ENCODE data around the gene GRK5. TPM values are rescaled to one million over a fixed set of nuclear protein-coding genes. Genes with fewer than 3 reads are reported as not detected.

Gene GRK5
- total RNA-seq, 1 donor: 1.8 TPM

DNA sequence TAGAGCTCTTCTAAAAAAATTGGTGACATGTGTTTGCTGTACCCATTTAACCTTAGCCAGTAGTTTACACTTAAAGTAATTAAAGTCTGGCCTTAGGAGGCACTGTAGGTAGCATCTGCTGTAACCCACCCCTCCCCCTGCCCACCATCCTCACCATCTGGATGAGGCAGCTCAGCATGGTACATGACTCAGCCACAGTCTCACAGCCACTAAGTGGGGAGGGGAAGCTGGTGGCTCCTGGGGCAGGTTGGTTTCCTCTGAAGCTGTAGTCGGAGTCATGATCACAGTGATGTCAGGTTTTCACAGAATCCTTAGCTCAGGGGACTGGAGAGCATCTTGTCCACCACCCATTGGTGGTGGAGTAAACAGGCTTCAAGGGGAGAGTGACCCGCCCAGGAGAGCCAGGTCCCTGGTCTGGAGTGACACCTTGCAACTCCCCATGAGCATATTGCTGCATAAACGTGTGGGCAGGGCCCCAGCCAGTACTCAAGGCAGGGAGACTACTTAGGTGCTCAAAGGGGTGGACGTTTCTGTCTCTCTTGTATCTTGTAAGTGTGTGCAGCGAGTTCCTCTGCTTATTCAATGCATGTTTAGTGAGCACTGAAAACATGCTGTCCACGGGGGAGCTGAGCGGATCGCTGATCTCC, 125.9 kb downstream of the GRK5 start:
- Histone ChIP-seq H4K20me1 (ENCODE audit: insufficient read depth, low read length) (no peaks in the 10 kb centered on the region), H2AFZ (ENCODE audit: low read length) (no peak overlapping the region), H3K27ac (ENCODE audit: low read depth, low read length) (no peak overlapping the region), H3K4me2 (ENCODE audit: insufficient read depth, low read length) (no peak overlapping the region), H3K79me2 (ENCODE audit: insufficient read depth, low read length) (no peaks in the 10 kb centered on the region), H3K9me3 (ENCODE audit: low read depth, low read length) (no peaks in the 10 kb centered on the region), H3K36me3 (ENCODE audit: insufficient read depth, low read length) (no peaks in the 10 kb centered on the region), H3K27me3 (ENCODE audit: insufficient read depth, low read length) (no peaks in the 10 kb centered on the region), H3K4me1 (ENCODE audit: insufficient read depth, low read length) (no peaks in the 10 kb centered on the region), H3K4me3 (ENCODE audit: insufficient read depth, low read length) (no peak overlapping the region)
- TF ChIP-seq, protein P1, sequence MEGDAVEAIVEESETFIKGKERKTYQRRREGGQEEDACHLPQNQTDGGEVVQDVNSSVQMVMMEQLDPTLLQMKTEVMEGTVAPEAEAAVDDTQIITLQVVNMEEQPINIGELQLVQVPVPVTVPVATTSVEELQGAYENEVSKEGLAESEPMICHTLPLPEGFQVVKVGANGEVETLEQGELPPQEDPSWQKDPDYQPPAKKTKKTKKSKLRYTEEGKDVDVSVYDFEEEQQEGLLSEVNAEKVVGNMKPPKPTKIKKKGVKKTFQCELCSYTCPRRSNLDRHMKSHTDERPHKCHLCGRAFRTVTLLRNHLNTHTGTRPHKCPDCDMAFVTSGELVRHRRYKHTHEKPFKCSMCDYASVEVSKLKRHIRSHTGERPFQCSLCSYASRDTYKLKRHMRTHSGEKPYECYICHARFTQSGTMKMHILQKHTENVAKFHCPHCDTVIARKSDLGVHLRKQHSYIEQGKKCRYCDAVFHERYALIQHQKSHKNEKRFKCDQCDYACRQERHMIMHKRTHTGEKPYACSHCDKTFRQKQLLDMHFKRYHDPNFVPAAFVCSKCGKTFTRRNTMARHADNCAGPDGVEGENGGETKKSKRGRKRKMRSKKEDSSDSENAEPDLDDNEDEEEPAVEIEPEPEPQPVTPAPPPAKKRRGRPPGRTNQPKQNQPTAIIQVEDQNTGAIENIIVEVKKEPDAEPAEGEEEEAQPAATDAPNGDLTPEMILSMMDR (IDR thresholded peaks at IDR 0.05; ENCODE audit: extremely low read depth, low read depth, low read length): no peak
- DNase-seq (ENCODE audit: insufficient read length, low spot score, missing footprints): peak; percentile 60

DNA sequence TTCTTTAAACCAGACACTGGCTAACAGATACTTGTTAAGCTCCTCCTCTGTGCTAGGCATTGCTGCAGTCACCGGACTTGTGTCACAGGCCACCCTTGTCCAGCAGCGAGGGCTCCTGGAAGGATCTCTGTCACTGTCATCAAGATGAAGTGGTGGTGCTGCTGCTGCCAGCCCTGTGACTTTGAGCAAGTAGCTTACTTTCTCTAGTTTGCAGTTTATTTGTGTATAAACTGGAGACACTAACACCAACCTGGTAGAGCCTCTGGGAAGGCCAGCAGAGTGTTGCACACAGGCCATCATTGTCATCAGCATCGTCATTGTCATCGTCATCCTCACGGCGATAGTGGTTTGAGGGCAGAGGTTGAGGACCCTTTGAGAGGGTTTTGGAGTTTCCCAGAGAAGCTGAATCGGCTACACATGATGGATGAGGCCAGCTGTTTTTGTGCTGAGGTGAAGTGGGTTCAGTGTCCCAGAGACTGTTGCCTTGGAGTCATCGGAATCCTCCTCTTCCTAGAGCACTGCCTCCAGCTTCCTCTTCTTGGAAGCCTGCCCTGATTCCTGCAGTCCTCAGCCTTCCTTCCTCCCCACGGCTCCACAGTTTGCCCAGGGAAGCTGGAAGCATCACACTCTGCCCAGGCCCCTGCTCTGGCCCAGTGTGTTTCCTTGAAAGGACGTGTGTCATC, 128.4 kb downstream of the GRK5 start:
- DNase-seq (ENCODE audit: insufficient read length, low spot score, missing footprints): peak; percentile 17
- Histone ChIP-seq H4K20me1 (ENCODE audit: insufficient read depth, low read length) (peaks cover 2% of the 10 kb centered on the region), H3K36me3 (ENCODE audit: insufficient read depth, low read length) (no peaks in the 10 kb centered on the region), H3K79me2 (ENCODE audit: insufficient read depth, low read length) (no peaks in the 10 kb centered on the region), H3K27me3 (ENCODE audit: insufficient read depth, low read length) (no peaks in the 10 kb centered on the region), H2AFZ (ENCODE audit: low read length) (no peak overlapping the region), H3K4me3 (ENCODE audit: insufficient read depth, low read length) (no peak overlapping the region), H3K9me3 (ENCODE audit: low read depth, low read length) (no peaks in the 10 kb centered on the region), H3K4me2 (ENCODE audit: insufficient read depth, low read length) (no peak overlapping the region), H3K4me1 (ENCODE audit: insufficient read depth, low read length) (no peaks in the 10 kb centered on the region), H3K27ac (ENCODE audit: low read depth, low read length) (no peak overlapping the region)
- TF ChIP-seq, protein P1 (IDR thresholded peaks at IDR 0.05; ENCODE audit: extremely low read depth, low read depth, low read length): no peak

DNA sequence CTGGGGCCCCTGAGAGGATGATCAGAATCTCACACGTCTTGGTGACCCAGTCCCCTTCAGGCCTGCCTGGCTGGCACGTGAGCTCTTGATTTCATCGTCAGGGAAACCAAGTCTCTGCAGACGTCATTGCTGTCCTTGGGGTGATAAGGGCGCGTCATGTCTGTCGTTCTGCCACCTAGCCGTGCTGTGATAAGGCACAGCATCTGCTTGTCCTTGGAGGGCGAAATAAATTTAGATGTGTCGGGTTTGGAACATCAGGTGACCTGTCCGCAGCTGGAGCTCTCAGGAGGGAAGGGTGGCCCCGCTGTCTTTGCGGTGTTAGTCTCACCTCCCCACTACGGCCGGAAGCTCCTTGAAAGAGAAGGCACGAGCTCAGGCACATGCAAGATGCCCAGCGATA, 129.2 kb downstream of the GRK5 start:
- H3K79me2 ChIP-seq (ENCODE audit: insufficient read depth, low read length): no peaks in the 10 kb centered on the region
- H2AFZ ChIP-seq (ENCODE audit: low read length): no peak overlapping the region
- TF ChIP-seq, protein P1 (IDR thresholded peaks at IDR 0.05; ENCODE audit: extremely low read depth, low read depth, low read length): no peak
- H3K4me3 ChIP-seq (ENCODE audit: insufficient read depth, low read length): no peak overlapping the region
- peaks cover 5% of the 10 kb centered on the region for H3K4me1 ChIP-seq (ENCODE audit: insufficient read depth, low read length)
- H3K27me3 ChIP-seq (ENCODE audit: insufficient read depth, low read length): no peaks in the 10 kb centered on the region
- H3K4me2 ChIP-seq (ENCODE audit: insufficient read depth, low read length): no peak overlapping the region
- peaks cover 2% of the 10 kb centered on the region for H4K20me1 ChIP-seq (ENCODE audit: insufficient read depth, low read length)
- H3K9me3 ChIP-seq (ENCODE audit: low read depth, low read length): no peaks in the 10 kb centered on the region
- no peaks in the 10 kb centered on the region for H3K36me3 ChIP-seq (ENCODE audit: insufficient read depth, low read length)
- no peak overlapping the region for H3K27ac ChIP-seq (ENCODE audit: low read depth, low read length)
- DNase-seq (ENCODE audit: insufficient read length, low spot score, missing footprints): no peak

DNA sequence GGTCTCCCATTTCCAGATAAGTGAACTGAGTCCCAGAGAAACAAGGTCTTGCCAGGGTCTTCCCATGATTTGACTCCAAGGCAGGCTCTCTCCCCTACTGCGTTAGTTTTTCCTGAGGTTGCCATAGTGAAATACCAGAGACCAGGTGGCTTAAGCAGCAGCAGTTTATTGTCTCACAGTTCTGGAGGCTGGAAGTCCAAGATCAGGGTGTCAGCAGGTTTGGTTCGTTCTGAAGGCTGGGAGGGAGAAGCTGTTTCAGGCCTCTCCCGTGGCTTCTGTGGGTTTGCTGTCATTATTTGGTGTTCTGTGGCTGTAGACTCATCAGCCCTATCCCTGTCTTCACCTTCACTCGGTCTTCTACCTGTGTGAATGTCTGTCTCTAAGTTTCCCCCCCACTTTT, 129.9 kb downstream of the GRK5 start:
- Histone ChIP-seq H3K4me3 (ENCODE audit: insufficient read depth, low read length) (no peak overlapping the region), H3K36me3 (ENCODE audit: insufficient read depth, low read length) (no peaks in the 10 kb centered on the region), H4K20me1 (ENCODE audit: insufficient read depth, low read length) (peaks cover 2% of the 10 kb centered on the region), H3K27ac (ENCODE audit: low read depth, low read length) (no peak overlapping the region), H3K4me2 (ENCODE audit: insufficient read depth, low read length) (no peak overlapping the region), H2AFZ (ENCODE audit: low read length) (no peak overlapping the region), H3K4me1 (ENCODE audit: insufficient read depth, low read length) (peaks cover 5% of the 10 kb centered on the region), H3K27me3 (ENCODE audit: insufficient read depth, low read length) (no peaks in the 10 kb centered on the region), H3K9me3 (ENCODE audit: low read depth, low read length) (no peaks in the 10 kb centered on the region), H3K79me2 (ENCODE audit: insufficient read depth, low read length) (no peaks in the 10 kb centered on the region)
- TF ChIP-seq, protein P1 (IDR thresholded peaks at IDR 0.05; ENCODE audit: extremely low read depth, low read depth, low read length): no peak
- peak; percentile 34 for DNase-seq (ENCODE audit: insufficient read length, low spot score, missing footprints)
